Fibroblast of skin of scalp (primary cell): ENCODE measurements around the gene TBC1D25.
A peak's percentile ranks its signal among the peaks of the same experiment; 100 is the strongest.

ENCODE experiments used
- DNase-seq: peaks from one replicate; pipeline ENCODE4 v3.0.0-alpha.2; 2013

Gene TBC1D25

DNA sequence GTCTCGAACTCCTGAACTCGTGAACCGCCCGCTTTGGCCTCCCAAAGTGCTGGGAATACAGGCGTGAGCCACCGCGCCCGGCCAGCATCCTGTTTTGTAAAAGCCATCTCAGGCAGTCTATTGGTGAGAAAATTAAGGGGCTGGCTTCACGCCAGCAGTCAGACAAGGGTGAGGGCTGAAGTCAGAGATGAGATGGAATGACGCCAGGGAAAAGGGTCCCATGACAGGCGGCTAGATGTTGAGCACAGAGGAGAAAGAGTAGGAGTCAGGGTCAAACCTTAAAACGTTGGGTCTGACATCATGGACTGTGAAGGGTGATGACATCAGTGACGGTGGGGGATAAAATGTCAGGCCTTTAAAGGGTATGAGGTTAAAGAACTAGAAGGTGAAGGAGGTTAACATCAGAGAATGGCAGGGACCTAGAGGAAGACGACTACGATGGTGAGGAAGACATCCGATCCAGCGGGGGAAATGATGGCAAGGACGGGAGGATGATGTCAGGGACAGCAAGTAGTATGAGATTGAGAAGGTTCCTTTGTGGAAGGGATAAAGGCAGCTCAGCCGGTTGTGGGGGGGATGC, 34.3 kb downstream of the TBC1D25 start:
- DNase-seq: peak; percentile 37

DNA sequence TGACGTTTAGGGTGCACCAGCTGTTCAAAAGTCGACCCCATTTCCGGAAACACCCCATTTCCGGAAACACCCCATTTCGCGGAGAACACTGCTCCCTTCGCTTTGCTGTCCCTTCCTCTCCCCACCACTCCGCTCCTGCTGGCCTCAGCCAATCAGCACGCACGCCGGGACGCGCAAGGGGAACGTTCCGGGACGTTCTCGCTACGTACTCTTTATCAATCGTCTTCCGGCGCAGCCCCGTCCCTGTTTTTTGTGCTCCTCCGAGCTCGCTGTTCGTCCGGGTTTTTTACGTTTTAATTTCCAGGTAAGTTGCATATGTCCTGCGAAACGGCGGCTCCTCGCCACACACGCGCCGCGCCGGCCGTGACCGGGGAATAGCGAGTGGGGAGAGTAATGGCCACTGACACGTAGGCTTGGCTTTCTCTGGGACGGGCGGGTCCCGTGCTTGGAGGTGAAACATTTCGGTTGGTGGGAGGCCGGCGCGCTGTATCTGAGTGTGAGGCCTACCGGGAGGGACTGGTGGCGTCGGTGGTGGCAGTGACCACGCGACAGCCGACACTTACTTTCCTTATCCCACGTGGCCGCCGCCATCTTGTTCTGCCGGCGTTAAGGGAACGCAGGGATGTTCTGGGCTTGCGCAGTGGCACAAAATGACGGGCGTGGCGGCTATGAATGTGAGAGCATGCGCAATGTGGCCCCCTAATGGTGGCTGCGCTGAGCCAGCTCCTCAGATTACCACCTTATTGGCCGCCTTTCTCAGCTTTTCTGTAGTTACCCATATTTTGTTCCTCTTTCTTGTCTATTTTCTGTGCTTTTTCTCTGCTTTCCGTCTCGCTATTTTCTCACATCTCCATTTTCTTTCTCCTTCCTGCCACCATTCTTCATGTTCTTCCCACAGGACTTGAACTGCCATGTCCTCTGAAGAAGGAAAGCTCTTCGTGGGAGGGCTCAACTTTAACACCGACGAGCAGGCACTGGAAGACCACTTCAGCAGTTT, 35.1 kb downstream of the TBC1D25 start, which contains the start of gene RBM3:
TSS of gene RBM3 (plus strand) at position 215 of the 997 bp plus-strand sequence. CDS start at position 912, 697 bp downstream.
- peak; percentile 96 for DNase-seq

DNA sequence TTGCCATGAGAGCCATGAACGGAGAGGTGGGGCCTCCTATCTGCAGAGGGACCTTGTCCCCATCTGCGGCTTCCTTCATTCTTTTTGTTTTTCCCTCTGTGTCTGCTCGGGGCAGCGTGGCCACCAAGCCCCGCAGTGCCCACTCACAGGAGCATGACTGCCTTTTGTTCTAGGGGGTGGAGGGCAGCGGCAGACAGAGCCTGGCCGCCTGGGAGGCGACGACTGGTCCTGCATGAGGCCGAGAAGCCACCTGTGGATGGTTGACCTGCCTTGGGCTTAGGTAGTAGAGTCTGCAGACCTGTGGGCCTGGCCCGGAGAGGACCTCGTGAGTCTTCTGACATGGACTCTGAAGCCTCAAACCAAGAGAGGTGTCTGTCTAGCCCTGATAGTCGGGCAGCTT, 36.1 kb downstream of the TBC1D25 start:
- no peak for DNase-seq

DNA sequence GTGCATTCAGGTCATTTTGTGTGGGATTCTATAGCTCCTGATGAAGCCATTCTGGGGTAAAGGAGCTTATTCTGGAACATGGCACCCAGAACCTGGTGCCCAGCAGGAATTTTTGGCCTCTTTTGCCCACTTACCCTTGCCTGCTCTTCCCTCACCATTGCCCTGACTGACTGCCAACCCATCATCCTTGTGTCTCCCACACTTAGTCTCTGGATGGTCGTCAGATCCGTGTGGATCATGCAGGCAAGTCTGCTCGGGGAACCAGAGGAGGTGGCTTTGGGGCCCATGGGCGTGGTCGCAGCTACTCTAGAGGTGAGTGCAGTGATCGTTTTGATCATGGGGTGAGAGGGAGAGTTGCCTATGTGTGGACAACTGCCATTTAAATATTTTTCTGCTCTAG, 36.6 kb downstream of the TBC1D25 start:
- DNase-seq: no peak

DNA sequence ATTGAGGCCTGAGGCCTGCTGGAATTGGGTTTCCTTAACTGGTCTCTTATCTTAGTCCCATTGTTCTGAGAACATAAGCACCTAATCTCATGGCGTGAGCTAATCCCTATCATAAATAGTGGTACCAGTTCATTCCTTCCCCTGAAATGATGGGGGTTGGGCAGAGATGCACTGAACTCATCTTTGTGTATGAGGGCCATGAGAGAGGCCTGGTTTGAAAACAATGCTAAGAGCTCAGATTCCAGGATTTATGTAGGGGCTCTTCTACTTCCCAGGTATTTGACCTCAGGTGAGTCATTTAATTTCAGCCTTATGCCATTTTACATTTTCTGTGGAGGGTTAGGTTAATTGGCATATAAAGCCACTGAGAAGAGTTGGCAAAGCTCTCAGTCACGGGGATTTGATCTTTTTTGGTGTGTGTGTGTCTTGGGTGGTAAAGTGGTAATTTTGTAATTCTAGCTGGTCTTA, 39.2 kb downstream of the TBC1D25 start:
- no peak for DNase-seq

DNA sequence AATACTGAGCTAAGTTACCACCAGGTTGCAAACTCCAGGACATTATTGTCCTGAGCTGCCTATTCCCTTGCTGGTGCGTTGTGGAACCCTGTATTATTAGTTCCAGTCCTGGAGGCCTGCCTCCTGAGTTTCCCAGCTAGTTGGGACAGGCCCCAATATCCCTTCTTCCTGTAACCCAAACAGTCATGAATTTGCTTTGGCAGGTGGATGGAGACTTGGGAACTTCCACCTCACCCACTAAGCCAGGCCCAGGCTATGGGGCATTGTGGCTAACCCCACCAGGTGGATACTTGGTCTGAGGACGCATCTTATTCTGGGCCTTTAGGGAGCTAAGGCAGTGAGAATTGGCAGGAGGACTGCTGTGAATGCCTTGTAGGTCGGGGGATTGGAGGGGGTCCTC, 39.7 kb downstream of the TBC1D25 start:
- no peak for DNase-seq

DNA sequence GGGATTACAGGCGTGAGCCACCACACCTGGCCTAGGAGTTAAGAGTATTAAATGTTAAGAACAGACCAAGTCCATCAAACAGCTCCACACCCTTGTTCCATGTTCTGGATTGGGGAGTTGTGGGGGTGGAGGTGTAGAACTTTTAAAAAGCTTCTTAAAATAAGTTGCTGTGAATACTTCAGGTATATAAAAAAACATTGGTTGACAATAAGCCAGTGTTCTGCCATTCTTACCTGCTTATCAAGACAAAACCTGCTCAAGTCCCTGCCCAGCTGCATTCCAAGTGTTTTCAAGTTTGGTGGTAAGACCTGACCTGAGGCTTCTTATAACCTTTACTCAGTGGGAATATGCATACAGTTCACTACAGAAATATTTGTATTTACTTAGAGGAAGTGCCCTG, 41.1 kb downstream of the TBC1D25 start:
- DNase-seq: no peak

DNA sequence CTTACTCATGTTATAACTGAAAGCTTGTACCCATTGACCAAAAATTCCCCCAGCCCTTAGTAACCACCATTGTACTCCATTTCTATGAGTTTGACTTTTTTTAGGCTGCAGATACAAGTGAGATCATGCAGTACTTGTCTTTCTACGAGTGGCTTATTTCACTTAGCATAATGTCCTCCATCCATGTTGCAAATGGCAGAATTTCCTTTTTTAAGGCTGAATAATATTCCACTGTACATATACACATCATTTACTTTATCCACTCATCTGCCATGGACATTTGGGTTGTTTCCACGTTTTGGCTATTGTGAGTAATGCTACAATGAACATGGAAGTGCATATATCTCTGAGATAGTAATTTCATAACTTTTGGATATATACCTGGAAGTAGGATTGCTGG, 45.2 kb downstream of the TBC1D25 start:
- no peak for DNase-seq

DNA sequence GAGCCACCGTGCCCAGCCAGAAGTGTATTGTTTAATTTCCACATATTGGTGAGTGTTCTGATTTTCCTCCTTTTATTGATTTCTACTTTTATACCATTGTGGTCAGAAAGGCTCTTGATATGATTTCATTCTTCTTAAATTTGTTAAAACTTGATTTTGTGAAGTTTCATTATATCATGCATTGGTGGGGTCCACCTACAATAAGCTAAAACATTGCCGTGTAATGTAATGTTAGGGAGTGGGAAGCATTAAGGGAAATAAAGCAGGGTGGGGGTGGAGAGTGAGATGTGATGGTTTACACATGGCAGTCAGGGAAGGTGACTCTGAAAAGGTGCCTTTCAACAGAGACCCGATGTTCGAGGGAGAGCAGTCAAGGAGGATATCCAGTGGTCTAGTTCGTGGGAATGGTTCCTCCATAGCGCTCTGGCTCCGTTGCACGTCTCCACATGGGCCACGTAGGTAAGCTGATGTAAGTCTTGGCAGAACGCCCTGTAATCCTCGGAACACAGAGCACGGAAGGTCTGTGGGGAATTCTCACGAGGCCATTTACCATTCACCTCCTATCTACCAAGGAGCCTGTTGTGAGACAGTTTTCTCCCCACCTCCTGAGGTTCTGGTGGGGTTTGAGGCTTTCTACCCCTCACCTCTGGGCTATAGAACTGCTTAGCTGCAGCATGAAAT, 50.1 kb downstream of the TBC1D25 start:
- no peak for DNase-seq

DNA sequence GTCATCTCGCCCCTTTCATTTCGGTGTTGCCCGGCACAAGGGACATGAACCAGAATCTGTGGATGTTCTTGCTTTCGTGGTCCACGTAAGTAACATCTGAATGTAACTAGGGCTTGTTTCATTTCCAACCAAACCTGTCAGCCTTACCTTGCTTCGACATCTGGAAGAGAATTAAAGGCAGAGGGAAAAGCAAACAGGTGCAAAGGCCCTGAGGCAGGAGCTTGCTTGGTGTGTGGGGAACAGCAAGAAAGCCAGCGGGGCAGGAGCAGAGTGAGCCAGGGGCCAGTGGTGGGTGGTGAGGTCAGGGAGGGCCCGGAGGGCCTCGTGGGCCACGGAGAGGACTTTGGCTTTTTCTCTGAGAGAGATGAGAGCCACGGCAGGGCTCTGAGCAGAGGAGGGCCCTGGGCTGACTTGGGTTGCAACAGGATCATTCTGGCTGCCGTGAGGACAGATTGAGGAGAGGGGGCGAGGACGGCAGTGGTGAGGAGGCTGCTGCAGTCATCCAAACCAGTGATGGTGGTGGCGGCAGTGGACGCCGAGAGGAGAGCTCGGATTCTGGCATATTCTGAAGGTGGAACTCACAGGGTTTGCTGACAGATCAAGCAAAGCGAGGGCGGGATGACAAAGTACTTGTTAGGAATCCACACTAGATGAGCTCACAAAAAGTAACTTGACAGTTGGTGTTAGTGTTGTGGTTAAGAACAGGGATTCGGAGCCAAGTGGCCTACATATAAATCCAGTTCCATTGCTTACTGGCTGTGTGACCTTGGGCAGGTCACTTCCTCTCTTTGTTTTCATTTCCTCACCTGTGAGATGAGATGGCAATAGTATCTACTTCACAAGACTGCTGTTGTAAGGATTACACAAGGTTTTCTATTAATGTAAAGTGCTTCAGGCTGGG, 50.9 kb downstream of the TBC1D25 start:
- DNase-seq: no peak

DNA sequence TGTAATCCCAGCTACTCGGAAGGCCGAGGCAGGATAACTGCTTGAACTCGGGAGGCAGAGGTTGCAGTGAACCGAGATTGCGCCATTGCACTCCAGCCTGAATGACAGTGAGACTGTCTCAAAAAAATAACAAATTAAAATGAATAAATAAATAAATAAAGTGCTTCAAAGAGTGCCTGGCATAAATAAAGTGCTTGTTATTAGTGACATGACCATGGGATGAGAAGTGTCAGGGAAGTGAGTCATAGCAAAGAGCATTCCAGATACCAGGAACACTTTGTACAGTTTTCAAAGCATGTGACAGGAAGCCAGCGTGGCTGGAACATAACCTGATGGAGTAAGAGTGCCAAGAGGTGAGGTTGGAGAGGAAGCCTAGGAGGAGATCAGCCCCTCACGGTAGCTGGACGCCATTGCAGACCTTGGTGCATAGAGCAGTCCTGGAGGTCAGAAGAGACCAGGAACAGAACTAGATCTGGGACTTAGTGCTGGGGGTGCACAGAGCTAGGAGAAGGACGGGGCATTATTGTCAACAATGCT, 51.8 kb downstream of the TBC1D25 start:
- peak; percentile 66 for DNase-seq

DNA sequence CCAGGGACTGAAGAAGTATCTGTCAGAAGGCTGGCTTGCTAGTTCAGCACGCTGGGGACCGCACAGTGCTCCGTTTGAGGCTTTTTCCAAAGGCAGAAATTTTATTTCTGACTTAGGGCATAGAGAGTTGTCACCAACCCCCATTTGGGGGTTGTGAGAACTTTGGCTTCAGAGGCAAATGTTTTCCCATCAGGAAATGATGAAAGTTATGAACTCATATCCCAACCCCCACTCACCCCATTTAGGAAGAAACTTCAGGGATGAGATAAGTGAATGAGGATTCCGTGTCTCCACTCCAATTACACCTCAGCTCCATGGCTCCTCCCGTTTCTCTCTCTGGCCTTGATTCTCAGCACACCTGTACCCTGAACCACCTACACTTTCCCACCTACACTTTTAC, 53.5 kb downstream of the TBC1D25 start:
- peak; percentile 59 for DNase-seq

DNA sequence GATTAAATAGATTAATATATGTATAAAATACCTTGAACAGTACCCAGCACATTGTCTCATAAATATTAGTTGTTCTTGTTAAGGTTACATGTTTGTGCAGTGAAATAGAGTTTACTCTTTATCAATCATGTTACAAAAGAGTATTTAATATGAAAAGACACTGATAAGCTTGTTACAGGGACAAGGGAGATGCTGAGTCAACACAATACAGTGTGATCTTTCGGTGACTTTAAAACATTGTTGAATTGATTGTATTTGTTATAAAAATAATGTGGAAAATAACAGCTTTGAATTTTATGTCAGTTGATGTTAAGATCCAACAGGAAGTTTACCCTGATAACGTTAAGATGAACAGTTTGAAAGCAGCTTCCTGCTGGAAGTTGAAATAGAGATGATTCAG, 56.4 kb downstream of the TBC1D25 start:
- no peak for DNase-seq

DNA sequence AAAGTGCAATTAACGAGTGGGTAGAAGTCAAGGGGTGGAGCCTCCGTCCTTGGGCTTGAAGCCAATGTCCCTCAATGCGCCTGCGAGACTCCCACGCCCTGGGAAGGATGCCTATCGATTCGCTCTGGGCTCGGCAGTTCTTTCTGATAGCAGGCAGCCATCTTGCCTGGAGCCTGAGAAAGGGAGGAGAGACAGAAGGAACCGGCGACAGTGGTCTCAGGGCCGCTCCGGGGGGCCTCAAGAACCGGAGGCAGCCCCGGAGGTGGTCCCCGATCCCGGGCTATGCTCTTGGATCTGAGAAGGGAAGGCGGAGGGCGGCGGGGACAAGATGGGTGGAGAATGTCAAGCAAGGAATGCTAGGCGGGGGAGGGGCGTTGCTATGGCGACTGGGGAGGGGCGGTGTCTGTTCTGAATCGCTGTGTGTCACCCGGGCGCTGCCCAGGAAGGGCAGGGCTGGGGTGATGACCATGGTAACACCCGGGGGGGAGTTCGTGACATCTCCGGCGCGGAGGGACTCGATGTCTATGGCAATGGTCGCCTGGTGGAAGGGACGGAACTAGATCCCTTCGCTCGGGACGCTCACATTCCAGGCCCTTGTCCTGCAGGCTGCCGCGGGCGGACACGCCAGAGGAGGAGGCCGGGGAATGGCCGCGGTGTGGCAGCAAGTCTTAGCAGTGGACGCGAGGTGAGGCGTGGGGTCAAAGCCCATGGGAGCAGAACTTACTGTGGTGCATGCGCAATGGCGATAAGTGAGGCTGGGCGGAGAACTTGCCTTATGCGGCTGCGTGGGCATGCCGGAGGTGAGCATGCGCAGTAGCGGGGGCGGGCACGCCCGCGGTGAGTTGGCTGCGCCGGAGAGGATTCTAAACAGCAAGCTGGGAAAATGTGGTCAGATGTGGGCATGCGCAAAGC, 58.1 kb downstream of the TBC1D25 start, which contains the start of gene WDR13:
TSS of gene WDR13 (plus strand) at position 140 of the 912 bp plus-strand sequence. CDS start at position 645, 505 bp downstream.
- peak; percentile 94 for DNase-seq

DNA sequence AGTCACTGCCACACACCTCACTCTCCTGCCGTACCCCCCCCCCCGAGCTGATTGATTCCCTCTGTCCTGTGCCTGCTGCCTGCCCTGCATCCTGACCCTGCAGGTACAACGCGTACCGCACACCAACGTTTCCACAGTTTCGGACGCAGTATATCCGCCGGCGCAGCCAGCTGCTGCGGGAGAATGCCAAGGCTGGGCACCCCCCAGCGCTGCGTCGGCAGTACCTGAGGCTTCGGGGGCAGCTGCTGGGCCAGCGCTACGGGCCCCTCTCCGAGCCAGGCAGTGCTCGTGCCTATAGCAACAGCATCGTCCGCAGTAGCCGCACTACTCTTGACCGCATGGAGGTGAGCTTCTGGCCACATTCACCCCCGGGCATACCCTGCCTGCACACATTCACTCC, 59.1 kb downstream of the TBC1D25 start:
- DNase-seq: no peak

DNA sequence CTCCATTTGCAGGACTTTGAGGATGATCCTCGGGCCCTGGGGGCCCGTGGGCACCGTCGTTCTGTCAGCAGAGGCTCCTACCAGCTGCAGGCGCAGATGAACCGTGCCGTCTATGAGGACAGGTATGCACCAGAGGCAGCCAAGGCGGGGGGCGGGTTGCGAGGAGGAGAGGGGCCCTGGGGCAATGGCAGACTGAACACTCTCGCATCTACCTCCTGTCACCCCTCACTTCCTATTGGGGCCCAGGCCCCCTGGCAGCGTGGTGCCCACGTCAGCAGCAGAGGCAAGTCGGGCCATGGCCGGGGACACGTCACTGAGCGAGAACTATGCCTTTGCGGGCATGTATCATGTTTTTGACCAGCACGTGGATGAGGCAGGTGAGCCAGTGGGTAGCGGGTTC, 59.8 kb downstream of the TBC1D25 start:
- no peak for DNase-seq

DNA sequence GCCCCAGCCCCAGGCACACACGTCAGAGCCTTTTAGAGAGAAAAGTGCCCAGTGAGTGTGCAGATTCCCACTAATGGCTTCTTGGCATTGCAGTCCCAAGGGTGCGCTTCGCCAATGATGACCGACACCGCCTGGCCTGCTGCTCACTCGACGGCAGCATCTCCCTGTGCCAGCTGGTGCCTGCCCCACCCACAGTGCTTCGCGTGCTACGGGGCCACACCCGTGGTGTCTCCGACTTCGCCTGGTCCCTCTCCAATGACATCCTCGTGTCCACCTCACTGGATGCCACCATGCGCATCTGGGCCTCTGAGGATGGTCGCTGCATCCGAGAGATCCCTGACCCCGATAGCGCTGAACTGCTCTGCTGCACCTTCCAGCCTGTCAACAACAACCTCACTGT, 60.7 kb downstream of the TBC1D25 start:
- no peak for DNase-seq

DNA sequence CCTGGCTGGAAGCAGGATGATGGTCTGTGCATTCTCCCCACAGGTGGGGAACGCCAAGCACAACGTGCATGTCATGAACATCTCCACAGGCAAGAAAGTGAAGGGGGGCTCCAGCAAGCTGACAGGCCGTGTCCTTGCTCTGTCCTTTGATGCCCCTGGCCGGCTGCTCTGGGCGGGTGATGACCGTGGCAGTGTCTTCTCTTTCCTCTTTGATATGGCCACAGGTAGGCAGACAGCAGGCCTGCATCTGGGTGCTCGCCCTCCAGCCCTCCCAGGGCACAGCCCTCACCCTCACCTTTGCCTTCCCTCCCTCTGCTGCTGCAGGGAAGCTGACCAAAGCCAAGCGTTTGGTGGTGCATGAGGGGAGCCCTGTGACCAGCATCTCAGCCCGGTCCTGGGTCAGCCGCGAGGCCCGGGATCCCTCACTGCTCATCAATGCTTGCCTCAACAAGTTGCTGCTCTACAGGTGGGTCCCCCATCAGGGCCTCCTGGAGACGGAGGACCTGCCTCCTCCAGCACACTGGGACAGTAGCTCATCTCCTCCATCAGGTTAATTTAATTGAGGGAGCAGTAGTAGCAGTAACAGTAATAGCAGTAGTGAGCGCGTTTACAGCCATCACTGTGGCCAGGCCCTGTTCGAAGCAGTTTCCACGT, 62.4 kb downstream of the TBC1D25 start:
- no peak for DNase-seq

DNA sequence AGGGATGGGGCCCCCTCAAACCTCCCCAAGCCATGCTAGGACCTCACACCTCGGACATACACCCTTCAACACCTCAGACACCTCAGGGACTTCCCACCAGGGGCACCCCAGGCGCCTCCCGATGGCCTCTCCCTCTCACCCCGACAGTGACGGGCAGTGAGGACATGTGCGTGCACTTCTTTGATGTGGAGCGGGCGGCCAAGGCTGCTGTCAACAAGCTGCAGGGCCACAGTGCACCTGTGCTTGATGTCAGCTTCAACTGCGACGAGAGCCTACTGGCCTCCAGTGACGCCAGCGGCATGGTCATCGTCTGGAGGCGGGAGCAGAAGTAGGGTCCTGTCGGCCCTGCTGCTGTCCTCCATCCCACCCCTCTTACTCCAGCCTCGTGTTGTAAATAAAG, 65.2 kb downstream of the TBC1D25 start:
- DNase-seq: no peak

DNA sequence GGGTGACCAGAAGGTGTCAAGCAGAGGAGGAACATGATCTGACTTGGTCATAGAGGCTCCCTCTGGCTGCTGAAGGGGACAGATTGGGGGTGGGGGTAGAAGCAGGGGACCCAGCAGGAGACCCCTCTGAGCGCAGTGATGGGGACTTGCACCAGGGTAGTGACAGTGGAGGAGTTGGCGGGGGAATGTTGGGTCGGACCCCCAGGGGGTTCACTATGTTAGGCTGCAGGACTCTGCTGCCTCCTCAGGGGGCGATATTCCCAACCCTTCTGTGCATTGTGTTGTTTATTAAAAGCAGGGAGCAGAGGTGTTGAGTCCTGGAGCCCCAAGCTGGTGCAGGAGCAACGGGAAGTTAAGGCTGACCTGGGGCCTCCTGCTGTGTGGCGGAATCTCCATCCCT, 66.6 kb downstream of the TBC1D25 start:
- DNase-seq: no peak
